Ishikawa (cell line): ENCODE results near the gene CTNND2.

Experiments
- CEBPB ChIP-seq: IDR thresholded peaks from 2 replicates; pipeline ENCODE4 v1.6.1; 2012
- TAF1 ChIP-seq: IDR thresholded peaks from 2 replicates; pipeline ENCODE4 v1.6.1; 2012; ENCODE audit warnings: low read depth, mild to moderate bottlenecking
- TF ChIP-seq, protein P1 (sequence below): IDR thresholded peaks from 2 replicates; pipeline ENCODE4 v1.6.1; 2012

GRCh38 chr5:11931638-11932037 is 27.4 kb upstream of the CTNND2 start:
- TF ChIP-seq, protein P1, sequence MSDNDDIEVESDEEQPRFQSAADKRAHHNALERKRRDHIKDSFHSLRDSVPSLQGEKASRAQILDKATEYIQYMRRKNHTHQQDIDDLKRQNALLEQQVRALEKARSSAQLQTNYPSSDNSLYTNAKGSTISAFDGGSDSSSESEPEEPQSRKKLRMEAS: no peak
- TF ChIP-seq CEBPB (no peak), TAF1 (no peak)
